Measurements from ENCODE around the gene THTPA. TPM values are rescaled to one million over a fixed set of nuclear protein-coding genes. Genes with fewer than 3 reads are reported as not detected.
"Not testable (repeated sequence)": the region's sequence is repeated elsewhere in the genome, so short reads cannot be mapped to it uniquely, and the experiment has no call there.

Gene THTPA
- total RNA-seq, 1 donor from 2014 or later, result 9.2 TPM

DNA sequence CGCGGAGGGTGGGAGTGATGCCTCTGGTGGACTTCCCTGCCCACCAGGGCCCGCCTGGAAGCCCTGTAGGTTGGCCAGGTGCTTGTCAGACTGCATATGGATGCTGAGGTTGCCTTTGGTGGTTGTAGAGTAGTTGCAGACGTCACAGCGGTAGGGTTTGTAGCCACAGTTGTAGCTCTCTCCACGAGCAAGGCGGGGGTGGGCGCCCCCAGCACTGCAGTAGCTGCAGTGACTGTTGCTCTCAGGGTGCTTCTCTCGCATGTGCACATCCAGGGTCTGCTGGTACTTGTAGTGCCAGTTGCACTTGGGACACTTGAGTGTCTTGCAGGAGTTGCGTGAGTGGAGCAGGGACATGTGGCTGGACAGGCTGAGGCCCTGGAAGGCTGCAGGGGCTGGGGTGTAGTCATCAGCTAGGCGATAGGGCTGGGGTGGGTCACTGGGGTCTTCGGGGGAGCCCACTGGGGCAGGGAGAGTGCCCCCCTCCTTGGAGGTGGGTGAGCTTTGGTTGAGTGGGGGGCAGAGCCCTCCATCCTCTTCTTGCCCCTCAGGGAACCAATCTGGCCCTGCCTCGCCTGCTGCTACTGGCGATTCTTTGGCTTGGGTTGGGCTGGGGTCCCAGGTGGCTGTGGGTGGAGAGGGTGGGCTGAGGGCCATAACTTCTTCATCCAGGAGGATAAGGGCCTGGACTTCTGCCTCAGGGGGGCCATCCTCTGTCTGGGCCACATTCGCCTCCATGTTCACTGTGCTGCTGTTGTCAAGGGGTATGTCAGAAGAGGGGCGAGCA is 22.2 kb upstream of the THTPA start:
- DNase-seq (ENCODE audit: extremely low read depth, low read depth, low spot score), result no peak

DNA sequence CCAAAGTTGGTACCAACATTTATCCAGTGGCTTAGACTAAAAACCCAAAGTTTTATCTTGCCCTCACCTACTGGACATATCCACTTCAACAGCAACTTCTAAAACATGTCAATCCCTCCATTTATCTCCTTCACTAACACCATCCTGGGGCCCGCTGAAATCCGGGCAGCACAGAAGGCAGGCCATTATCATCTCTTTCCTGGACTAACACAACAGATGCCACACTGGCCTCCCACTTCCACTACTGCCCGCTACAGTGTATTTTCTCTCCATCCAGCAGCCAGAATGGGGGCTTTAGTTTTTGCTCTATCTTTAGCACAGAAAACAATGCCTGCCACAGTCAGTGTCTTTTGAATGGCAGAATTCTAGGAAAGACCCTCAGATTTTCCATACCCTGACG is 20.1 kb upstream of the THTPA start:
- DNase-seq (ENCODE audit: extremely low read depth, low read depth, low spot score), result no peak

DNA sequence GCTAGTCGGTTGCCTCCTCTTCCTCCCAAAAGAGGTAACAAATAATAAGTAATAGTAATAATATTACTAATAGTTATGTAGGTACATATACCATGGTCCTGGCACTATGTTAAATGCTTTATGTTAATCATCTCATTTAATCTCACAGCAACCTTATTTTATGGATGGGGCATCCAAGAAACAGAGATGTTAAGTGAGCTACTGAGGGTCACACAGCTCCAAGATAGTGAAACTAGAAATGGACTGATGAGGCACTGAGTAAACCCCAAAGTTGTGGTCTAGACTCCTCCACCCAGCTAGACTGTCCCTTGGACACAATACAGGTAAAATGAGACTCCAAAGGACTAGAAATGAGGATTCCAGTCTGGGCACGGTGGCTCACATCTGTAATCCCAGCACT is 19.6 kb upstream of the THTPA start:
- no peak for DNase-seq (ENCODE audit: extremely low read depth, low read depth, low spot score)

DNA sequence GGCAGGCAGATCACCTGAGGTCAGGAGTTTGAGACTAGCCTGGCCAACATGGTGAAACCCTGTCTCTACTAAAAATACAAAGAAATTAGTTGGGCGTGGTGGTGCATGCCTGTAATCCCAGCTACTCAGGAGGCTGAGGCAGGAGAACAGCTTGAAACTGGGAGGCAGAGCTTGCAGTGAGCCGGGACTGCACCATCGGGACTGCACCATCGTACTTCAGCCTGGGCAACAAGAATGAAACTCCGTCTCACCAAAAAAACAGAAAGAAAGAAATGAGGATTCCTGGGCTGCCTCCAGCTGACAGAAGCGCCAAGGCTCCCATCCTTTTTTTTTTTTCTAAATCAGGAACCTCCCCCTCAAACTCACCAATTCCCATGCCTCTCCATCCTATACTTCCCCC is 19.2 kb upstream of the THTPA start:
- DNase-seq (ENCODE audit: extremely low read depth, low read depth, low spot score), result not testable (repeated sequence)

DNA sequence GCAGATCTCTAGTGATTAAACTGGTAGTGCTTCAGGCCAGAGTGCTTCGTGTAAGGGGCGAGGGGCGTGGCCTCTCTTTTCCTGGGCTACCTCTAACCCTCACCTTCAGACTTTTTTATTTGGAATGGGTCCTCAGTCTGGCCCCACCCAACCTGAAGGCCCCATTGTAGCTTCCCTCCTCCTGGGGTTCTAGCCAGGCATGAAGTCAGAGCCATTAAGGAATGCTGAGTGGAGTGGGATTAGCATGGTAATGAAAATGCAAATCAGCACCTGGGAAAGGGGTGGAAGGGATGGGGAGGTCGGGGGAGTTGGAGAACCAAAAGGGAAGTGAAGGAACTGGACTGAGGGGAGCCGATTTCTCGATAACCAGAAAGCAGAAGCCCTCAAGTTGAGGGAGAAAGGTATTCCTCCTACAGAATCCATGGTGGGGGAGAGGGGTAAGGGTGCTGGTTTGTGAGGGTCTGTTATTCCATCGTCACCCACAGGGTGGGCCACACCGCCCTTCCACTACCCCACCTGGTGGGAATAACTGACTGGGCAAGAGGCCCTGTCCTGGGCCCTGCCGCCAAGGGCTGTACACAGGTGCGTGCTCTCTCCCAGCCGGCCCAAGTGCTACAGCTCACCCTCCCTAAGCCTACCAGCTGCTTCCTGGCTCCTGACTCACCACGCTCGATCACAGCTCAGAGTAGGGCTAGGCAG is 18.6 kb upstream of the THTPA start:
- no peak for DNase-seq (ENCODE audit: extremely low read depth, low read depth, low spot score)

DNA sequence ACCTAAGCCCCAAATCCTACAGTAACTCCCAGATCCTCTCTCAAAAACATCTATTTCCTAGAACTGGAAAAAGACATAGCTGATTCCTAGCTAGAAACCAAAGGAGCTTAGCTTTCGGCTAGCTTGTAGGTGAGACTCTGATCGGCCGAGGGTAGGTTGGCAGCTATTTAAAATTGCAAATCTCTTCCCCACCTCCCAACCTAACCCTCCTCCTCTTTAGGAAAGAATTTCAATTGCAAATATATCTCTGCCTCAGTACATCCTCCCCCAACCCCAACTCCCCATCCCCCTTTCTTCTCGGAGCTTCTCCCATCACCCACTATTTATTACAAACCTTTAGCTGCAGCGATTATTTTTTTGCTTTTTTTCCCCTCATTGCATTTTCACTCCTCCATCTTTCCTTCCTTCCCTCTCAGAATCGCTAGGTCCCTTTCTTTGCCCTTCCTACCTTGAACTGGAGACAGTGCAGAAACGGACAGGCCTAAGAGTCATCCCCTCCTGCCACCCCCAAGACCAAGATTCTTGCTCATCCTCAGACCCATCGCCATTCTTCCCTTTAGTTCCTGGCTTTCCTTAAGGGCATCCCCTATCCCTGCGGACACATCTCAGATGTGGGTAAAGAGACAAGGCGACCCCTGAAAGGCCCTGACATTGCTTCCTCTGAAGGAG is 17.9 kb upstream of the THTPA start:
- DNase-seq (ENCODE audit: extremely low read depth, low read depth, low spot score), result no peak

DNA sequence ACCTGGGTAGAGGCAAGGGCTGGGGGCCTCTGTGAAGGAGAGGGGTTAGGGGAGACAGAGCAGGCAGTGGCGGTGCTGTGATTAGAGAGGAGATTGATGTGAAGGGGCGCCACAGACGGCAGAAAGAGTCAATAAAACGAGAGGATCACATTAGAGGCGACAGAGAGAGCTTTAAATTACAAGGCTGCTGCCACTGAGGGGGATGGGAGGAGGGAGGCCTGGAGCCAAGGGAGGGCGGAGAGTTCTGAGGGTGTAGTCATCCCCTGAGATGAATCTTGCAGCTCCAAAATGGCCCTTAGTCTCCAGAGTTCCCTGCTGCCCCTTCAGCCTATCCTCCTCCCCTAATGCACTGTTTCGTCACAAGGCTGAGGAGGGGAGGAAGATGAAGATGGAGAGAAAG is 17.3 kb upstream of the THTPA start:
- no peak for DNase-seq (ENCODE audit: extremely low read depth, low read depth, low spot score)

DNA sequence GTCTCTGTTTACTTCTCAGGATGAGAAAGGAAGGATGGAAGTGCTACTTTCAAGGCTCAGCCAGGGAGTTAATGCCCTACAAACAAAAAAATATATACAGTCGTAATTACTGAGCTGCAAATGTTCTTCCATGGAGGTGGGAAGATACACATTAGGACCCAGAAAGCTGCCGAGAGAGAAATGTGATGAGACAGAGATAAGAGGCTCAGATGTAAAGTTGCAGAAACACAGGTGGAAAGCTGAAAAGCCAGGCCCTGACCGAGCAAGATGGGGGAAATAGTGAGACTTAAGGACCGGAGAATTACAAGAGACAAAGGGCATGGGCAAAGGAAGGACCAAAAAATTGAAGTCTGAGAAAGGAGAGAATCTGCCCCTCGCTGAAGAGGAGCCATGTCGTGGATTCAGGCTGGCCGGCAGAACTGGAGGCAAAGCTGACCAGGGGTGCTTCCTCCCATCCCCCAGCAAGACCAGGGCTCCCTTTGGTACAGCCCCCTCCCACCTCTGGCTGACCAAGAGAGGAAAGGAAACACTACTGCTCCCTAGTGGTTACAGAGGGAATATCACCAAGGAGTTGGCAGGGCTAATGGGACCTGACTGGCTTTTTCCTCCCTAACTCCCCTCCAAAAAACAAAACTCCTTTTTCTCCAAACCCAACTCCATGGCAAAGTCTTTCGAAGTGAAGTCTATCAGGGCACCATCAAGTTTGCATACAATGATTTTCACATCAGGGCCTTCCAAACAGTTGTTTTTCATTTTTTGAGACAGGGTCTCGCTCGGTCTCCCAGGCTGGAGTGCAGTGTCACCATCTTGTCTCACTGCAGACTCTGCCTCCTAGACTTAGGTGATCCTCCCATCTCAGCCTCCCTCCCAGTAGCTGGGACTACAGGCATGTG is 16.6 kb upstream of the THTPA start:
- DNase-seq (ENCODE audit: extremely low read depth, low read depth, low spot score), result no peak

DNA sequence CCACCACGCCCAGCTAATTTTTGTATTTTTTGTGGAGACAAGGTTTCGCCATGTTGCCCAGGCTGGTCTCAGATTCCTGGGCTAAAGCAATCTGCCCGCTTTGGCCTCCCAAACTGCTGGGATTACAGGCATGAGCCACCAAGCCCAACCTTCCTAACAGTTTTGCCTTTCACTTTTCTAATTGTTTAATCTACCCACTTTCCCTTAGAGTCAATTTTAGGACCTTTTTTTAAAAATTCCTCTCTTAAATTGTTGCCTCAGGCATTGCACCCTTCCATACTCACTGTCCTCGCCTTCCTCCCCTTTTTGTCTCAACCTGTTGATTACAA is 16.0 kb upstream of the THTPA start:
- no peak for DNase-seq (ENCODE audit: extremely low read depth, low read depth, low spot score)

DNA sequence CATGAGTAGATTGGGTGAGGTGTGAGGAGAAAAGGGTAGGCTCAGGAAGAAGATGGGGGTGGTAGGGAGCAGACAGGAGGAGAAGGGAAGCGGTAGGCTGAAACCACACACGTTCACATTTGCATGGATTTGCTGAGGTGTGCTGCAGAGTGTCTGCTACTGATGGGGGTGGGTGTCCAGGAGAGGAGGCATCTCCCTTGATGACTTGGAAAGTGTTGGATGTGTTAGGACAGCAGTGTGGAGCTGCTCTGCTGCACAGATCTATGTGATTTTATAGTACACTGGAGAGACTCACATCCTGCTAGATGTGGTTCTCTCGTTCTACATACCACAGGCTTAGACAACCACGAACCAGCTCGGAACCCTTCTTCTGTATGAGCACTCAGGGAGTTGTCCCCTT is 13.8 kb upstream of the THTPA start:
- DNase-seq (ENCODE audit: extremely low read depth, low read depth, low spot score), result no peak

DNA sequence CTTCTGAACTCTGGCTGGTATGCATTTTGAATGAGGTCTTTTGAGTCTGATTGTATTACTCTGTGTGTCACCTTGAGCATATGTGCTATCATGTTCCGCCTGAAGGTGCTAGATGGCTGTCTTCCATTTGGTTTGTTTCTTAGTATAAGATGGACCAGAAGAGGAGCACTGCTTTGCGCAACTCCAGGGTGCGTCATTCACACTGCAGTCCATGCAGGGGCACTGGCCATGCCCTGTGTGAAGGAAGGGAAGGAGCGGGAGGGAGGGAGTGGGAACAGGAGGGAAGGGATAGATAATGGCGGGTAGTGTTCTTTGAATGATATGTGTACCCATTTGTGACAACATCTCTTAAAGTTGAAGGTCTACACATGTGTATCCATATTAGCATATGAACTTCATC is 12.7 kb upstream of the THTPA start:
- DNase-seq (ENCODE audit: extremely low read depth, low read depth, low spot score), result no peak

DNA sequence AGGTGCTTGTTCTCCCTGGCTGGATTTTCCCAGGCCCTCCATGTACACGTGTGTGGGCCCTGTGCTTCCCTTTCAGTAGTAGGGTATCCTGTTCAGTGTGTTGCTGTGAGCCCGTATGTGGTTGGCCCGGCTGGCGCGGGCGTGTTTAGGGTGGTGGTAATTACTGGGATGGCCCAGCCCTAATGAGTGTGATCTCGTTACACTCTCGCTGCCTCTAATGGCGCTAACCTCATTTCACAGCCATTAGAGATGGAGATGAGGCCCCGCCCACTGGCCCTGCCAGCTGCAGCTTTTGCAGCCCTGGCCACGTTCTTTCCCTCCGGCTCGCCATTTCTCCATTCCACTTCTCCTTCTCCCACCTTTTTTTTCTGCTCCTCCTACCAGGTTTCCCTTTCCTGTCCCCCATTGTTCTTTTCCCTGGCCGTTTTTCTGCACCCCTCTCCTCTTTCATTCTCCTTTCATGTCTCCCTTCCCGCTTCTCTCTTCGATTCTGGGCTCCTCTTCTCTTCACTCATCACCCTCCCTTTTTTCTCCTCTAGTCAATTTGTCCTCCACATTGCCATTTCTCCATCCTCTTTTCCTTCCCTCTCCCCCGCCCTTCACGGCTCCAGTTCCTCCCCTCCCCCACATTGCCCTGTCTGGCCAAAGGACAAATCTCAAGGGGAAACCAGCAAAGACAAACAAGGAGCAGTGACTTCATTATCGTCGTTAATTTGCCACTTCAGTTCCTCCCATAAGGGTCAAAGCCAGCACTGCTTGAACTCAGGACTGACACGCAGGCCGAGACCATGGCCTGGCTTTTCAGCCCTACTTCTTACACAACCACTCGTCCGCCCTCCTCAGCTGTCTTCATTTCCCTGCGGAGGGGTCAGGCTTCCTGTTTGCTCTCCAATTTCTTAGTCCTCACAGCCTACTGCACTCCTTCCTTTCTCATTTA is 11.3 kb upstream of the THTPA start:
- DNase-seq (ENCODE audit: extremely low read depth, low read depth, low spot score), result no peak

DNA sequence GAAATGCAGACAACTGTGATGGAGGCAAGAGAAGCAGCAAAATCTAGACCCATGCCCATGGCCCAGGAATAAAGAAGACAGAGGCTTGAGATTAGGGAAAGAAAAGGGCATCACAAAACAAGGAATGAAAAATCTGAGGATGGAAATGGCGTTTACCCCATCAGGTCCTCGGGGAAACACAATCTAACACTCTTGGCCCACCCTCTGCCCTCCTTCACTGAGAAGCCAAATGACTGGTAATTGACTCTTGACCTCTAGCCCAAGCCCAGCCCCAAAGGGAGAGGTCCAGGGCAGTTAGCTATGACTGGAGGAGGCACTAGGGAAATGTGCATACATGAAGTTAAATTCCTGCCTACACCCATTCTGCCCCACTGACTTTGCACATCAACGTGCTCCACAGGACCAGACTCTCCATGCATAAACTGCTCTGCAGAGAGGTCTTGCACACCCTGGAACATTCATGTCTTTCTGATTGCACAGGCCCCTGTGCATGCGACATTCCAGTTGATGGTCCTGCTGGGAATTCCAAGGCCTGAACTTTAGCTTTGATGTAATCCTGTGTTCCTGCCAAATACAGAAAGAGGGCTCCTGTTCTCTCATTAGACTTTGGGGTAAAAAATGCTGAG is 10.2 kb upstream of the THTPA start:
- DNase-seq (ENCODE audit: extremely low read depth, low read depth, low spot score), result no peak

DNA sequence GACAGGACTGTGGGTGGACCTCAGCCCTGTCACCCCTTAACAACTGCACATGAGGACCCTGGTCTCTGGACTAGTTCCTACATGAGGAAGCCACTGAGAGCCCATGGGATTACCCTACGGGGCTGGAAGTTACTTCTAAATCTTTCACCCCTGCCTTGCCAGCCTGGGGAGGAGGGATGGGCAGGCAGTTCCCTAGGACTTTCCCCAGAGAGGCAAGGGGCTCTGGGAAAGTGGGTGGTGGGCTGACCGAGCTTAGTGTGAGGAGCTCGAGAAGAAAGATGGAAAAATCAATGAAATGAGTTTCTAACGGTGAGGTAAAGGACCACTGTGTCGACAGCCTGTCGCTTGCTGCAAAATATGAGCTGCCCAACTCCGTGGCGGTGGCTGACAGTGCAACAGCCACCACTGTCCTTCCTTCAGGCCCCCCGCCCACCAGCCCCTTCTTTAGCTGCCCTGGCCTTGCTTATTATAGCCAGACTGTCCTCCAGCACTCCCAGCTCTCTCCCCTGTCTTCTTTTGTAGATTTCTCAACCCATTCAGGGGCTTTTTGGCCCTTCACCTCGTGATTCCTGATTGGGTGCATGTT is 9.5 kb upstream of the THTPA start:
- no peak for DNase-seq (ENCODE audit: extremely low read depth, low read depth, low spot score)

DNA sequence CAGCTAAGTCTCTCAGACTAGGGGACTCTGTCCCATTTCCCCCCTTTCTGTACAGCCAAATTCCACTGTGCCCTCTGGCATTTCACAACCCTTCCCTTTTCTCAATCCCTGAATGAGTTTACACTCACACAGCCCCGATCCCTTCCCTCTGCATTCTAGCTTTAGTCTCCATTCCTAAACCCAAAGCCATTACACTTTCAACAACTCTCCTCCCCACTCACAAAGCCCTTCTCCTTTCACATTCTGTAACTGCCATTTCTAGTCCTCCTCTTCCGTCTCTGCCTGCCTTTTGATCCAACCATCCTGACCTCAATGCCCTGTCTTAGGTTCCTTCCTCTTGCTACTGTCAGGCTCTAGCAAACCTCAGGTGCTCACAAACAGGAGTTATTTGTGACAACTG is 8.1 kb upstream of the THTPA start:
- no peak for DNase-seq (ENCODE audit: extremely low read depth, low read depth, low spot score)

DNA sequence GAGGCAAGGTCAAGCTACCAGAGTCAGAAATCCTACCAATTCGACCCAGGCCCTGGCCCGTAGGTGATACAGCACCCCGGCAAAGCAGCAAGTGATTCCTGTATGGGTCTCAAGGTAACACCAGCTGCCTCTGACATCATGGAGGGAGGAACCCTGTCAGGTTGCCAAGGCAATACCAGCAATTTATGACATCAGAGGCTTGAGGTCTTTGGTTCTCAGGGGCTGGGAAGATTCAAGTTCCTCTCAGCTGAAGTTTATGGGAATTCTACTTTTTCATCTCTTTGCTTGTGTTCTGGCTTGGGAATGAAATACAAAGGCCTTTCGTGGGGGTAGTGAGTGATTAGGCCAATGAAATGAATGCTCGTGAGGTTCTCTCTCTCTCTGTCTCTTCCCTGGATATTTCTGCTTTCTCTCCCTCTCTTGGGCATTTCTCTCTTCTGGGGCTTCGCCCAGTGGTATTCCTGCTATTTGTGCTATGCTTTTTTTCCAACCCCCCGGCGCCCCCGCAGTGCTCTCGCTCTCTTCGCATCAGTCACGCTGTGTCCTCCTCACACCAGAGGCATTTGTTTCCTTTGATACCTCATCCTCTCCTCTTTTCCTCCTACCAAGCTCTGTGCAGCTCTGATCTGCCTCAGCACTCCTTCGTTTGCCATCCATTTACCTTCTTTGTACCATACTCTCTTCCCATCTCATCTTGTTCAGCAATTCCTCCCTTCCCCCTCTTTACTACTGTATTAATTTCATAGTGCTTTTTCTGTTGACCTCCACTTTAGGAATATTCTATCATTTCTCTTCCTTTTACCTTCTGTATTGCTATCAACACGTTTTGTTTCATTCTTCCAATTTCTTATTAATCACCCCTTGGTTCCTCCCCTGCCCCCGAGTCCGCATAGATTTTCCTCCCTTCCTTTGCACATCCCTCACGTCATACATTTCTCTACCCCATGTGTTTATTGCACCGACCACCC is 7.4 kb upstream of the THTPA start:
- no peak for DNase-seq (ENCODE audit: extremely low read depth, low read depth, low spot score)

DNA sequence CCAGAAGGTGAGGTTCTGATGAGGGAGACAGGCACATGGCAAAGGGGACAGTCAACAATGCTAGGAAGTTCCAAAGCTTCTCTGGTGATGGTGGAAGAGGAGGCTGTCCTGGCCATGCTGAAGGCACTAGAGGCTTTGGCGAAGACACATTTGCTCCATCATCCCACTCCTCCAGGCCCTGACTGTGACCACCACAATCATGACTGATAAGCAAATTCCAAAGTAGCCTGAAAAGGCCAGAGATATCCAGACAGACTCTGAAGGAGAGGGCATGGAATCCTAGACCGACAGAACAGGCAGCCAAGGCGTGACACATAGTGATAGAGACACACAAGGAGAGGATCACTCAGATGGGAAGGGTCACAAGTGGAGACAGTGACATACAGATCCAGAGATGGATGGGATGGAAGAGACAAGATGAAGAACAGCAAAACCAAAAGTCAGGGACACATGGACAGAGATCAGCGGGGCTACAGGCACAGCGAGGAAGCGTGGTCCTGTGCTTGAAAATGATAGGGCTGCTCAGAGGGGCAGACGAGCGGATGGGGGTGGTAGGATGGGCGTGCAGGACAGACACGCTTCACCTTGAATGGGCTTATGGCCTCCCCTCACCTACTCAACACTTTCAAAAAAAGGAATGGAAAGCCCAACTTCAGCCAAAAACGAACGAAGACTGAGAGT is 5.8 kb upstream of the THTPA start:
- no peak for DNase-seq (ENCODE audit: extremely low read depth, low read depth, low spot score)

Measured in glomerular endothelial cell (primary cell).